ENCODE results near the gene RNF186. TPM values are rescaled to one million over a fixed set of nuclear protein-coding genes. Genes with fewer than 3 reads are reported as not detected.
"Not testable (repeated sequence)": the region's sequence is repeated elsewhere in the genome, so short reads cannot be mapped to it uniquely, and the experiment has no call there.

Gene RNF186
- polyA plus RNA-seq, 3 donors from 2014 or later = not detected

GRCh38 chr1:19845555-19845954 lies 30.5 kb upstream of the RNF186 start:
- no peak for DNase-seq
- H3K27ac Mint-ChIP-seq = no peak overlapping the region
- H3K4me1 Mint-ChIP-seq = no peaks in the 10 kb centered on the region
- no peaks in the 10 kb centered on the region for H3K36me3 Mint-ChIP-seq
- H3K27me3 Mint-ChIP-seq (ENCODE audit: low read depth in 3 of 3) = peaks cover 7 to 17% (median 9%) of the 10 kb centered on the region in 3 donors
- no peak overlapping the region for H3K4me3 Mint-ChIP-seq
- H3K9me3 Mint-ChIP-seq = no peaks in the 10 kb centered on the region

DNA sequence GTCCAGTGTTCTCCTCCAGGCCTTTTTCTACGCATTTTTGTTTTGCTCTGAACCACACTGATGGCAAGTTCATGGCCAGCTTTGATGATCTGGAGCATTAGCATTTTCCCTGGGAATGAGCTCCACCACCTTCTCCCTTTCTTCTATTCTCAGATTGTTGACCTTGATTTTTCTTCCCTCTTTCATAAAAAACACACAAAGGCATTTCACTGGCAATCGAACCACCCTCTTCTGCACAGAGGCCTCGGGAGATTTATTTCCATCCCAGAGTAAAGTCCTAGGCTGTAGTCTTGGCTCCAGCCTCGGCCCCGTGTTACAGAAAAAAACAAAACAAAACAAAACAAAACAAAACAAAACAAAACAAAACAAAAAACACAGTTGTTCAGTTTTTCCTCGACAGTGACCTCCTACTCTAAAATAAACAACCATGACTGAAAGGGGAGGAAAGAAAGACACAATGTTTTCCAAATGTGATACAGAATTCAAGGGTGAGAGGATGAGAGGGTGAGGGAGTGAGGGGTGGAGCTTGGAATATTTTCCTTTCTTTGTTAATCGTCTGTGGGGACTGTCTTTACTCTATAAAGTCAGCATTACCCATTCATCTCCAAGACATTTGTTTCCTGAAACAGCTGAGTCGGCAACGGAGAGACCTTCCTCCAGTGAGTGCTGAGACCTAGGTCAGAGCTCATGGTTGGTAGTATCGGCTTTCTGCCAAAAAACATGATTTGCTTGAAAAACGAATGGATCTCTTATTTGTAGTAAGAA lies 29.8 kb upstream of the RNF186 start:
- H3K27me3 Mint-ChIP-seq (ENCODE audit: low read depth in 3 of 3) = peaks cover 7 to 19% (median 9%) of the 10 kb centered on the region in 3 donors
- no peak overlapping the region for H3K27ac Mint-ChIP-seq
- no peak overlapping the region for H3K4me3 Mint-ChIP-seq
- no peaks in the 10 kb centered on the region for H3K36me3 Mint-ChIP-seq
- no peak for DNase-seq
- no peaks in the 10 kb centered on the region for H3K9me3 Mint-ChIP-seq
- H3K4me1 Mint-ChIP-seq = no peaks in the 10 kb centered on the region

GRCh38 chr1:19840228-19840627 lies 25.1 kb upstream of the RNF186 start:
- Mint-ChIP-seq H3K36me3 (no peaks in the 10 kb centered on the region), H3K4me3 (no peak overlapping the region), H3K9me3 (no peaks in the 10 kb centered on the region), H3K27ac (no peak overlapping the region), H3K4me1 (no peaks in the 10 kb centered on the region), H3K27me3 (ENCODE audit: low read depth in 3 of 3) (peaks cover 8 to 16% (median 14%) of the 10 kb centered on the region in 3 donors)
- DNase-seq = no peak

- Mint-ChIP-seq H3K4me3 (no peak overlapping the region), H3K27me3 (ENCODE audit: low read depth in 3 of 3) (peaks cover 2 to 14% (median 12%) of the 10 kb centered on the region in 3 donors), H3K27ac (no peak overlapping the region), H3K4me1 (no peaks in the 10 kb centered on the region), H3K36me3 (no peaks in the 10 kb centered on the region), H3K9me3 (no peaks in the 10 kb centered on the region)
- DNase-seq = no peak
Measured at GRCh38 chr1:19837866-19838265, 22.8 kb upstream of the RNF186 start.

- Mint-ChIP-seq H3K4me3 (no peak overlapping the region), H3K9me3 (no peaks in the 10 kb centered on the region), H3K27ac (no peak overlapping the region), H3K4me1 (no peaks in the 10 kb centered on the region), H3K27me3 (ENCODE audit: low read depth in 3 of 3) (peaks cover 4 to 25% (median 16%) of the 10 kb centered on the region in 3 donors), H3K36me3 (no peaks in the 10 kb centered on the region)
- no peak for DNase-seq
Measured at GRCh38 chr1:19835578-19835977, 20.5 kb upstream of the RNF186 start.

DNA sequence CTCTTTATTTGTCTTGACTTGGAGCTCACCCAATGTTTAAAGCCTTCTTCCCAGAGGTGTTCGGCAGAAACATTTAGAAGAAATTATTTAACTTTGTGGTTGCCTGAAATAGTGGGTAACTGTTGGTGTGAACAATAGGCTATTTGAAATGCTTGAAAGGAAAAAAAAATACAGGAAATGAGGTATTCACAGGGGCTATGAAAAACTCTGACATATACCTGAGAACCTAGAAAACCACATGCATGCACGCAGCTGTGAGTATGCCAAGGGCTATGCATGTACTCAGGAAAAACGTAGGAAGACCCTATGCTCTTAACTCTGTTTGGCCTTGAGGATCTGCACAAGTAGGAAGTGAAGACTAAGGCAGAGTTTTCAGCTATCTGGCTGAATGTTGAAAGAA lies 16.4 kb upstream of the RNF186 start:
- H3K9me3 Mint-ChIP-seq = peaks cover 0 to 2% (median 0%) of the 10 kb centered on the region in 6 donors
- no peak for DNase-seq
- H3K27me3 Mint-ChIP-seq (ENCODE audit: low read depth in 3 of 3) = peaks cover 6 to 21% (median 21%) of the 10 kb centered on the region in 3 donors
- H3K4me1 Mint-ChIP-seq = no peaks in the 10 kb centered on the region
- no peak overlapping the region for H3K4me3 Mint-ChIP-seq
- H3K36me3 Mint-ChIP-seq = no peaks in the 10 kb centered on the region
- H3K27ac Mint-ChIP-seq = no peak overlapping the region

GRCh38 chr1:19828546-19828945 lies 13.5 kb upstream of the RNF186 start:
- Mint-ChIP-seq H3K36me3 (peaks cover 0 to 3% (median 0%) of the 10 kb centered on the region in 3 donors), H3K4me1 (no peaks in the 10 kb centered on the region), H3K9me3 (peaks cover 0 to 2% (median 0%) of the 10 kb centered on the region in 6 donors), H3K27me3 (ENCODE audit: low read depth in 3 of 3) (peaks cover 6 to 19% (median 17%) of the 10 kb centered on the region in 3 donors), H3K27ac (no peak overlapping the region), H3K4me3 (no peak overlapping the region)
- DNase-seq = no peak

DNA sequence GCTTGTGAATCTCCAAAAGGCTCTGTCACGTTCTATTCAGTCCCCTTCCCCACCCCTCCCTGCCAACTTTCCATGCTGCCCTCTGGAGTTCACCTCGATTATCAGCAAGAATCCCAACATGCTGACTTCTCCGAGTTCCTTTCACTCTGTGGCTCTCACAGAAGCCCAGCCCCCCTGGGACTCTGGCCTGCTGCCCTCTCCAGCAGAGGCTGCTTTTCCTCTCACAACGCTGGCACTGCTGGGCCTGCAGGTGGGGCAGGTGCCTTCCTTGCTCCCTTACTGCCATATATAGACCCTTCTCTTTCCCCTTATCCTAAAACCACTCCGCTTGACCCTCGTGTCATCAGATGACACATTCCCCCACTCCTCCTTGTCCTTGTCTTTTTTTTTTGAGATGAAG lies 10.2 kb upstream of the RNF186 start:
- H3K9me3 Mint-ChIP-seq = peaks cover 0 to 2% (median 0%) of the 10 kb centered on the region in 6 donors
- no peak overlapping the region for H3K4me3 Mint-ChIP-seq
- peaks cover 3 to 9% (median 7%) of the 10 kb centered on the region in 3 donors for H3K27me3 Mint-ChIP-seq (ENCODE audit: low read depth in 3 of 3)
- H3K36me3 Mint-ChIP-seq = peaks cover 0 to 3% (median 0%) of the 10 kb centered on the region in 3 donors
- H3K27ac Mint-ChIP-seq = no peak overlapping the region
- DNase-seq = no peak
- no peaks in the 10 kb centered on the region for H3K4me1 Mint-ChIP-seq

- Mint-ChIP-seq H3K27ac (no peak overlapping the region), H3K4me1 (no peaks in the 10 kb centered on the region), H3K4me3 (no peak overlapping the region), H3K9me3 (no peaks in the 10 kb centered on the region), H3K36me3 (peaks cover 0 to 3% (median 0%) of the 10 kb centered on the region in 3 donors), H3K27me3 (ENCODE audit: low read depth in 3 of 3) (peaks cover 3 to 9% (median 3%) of the 10 kb centered on the region in 3 donors)
- no peak for DNase-seq
Measured at GRCh38 chr1:19824541-19824940, 9.5 kb upstream of the RNF186 start.

DNA sequence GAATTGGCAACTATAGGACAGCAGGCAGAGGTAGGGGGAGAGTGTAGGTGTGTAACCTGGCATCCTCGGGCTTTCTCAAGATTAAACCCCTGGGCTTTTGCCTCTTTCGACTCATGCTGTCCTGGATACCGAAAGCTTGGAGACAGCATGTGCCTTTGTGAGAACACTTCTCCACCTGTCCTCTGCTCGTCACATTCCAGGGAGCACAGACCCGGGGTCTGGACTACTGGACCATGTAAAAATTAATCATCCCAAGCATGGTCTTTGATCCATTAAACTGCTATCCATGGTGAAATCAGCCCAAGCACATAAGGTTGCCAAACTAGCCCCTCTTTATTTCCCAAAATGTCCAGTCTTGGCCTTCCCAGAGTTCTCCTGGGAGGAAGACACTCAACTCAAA lies 9.0 kb upstream of the RNF186 start:
- Mint-ChIP-seq H3K9me3 (no peaks in the 10 kb centered on the region), H3K4me1 (no peaks in the 10 kb centered on the region), H3K36me3 (peaks cover 0 to 3% (median 0%) of the 10 kb centered on the region in 3 donors), H3K4me3 (no peak overlapping the region), H3K27me3 (ENCODE audit: low read depth in 3 of 3) (peaks cover 1 to 9% (median 3%) of the 10 kb centered on the region in 3 donors), H3K27ac (no peak overlapping the region)
- DNase-seq = no peak

DNA sequence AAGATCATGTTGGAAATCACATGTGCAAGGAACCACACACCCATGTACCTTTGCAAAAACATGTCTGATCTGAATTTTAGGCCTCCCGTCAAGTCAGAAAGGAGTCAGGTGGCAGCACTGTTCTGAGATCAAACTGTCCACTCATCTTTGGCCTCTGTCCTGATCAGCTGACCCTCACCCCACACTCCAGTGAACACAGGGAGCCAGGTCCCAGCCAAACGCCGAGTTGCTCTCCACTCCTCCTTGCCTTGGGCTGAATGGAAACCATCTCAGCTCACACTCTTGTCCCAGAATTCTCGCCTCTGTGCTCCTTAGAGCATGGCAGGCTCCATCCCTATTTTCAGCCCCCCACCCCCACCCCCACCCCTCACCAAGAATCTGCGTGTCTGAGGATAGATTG lies 4.6 kb upstream of the RNF186 start:
- Mint-ChIP-seq H3K4me3 (no peak overlapping the region), H3K36me3 (no peaks in the 10 kb centered on the region), H3K4me1 (no peaks in the 10 kb centered on the region), H3K27ac (no peak overlapping the region), H3K27me3 (ENCODE audit: low read depth in 3 of 3) (peaks cover 0 to 3% (median 3%) of the 10 kb centered on the region in 3 donors), H3K9me3 (no peaks in the 10 kb centered on the region)
- no peak for DNase-seq

- H3K36me3 Mint-ChIP-seq = no peaks in the 10 kb centered on the region
- H3K27me3 Mint-ChIP-seq (ENCODE audit: low read depth in 3 of 3) = peaks cover 3 to 4% (median 3%) of the 10 kb centered on the region in 3 donors
- H3K4me1 Mint-ChIP-seq = no peaks in the 10 kb centered on the region
- H3K27ac Mint-ChIP-seq = no peak overlapping the region
- H3K9me3 Mint-ChIP-seq = no peaks in the 10 kb centered on the region
- H3K4me3 Mint-ChIP-seq = no peak overlapping the region
- no peak for DNase-seq
Measured at GRCh38 chr1:19818324-19818723, 3.2 kb upstream of the RNF186 start.

- Mint-ChIP-seq H3K36me3 (no peaks in the 10 kb centered on the region), H3K27ac (no peak overlapping the region), H3K4me3 (no peak overlapping the region), H3K9me3 (no peaks in the 10 kb centered on the region), H3K4me1 (no peaks in the 10 kb centered on the region), H3K27me3 (ENCODE audit: low read depth in 3 of 3) (peaks cover 3 to 4% (median 3%) of the 10 kb centered on the region in 3 donors)
- DNase-seq = no peak
Measured at GRCh38 chr1:19817160-19817559, 2.1 kb upstream of the RNF186 start.

- H3K27me3 Mint-ChIP-seq (ENCODE audit: low read depth in 3 of 3); H3K9me3 Mint-ChIP-seq; H3K27ac Mint-ChIP-seq; DNase-seq; H3K4me1 Mint-ChIP-seq; H3K4me3 Mint-ChIP-seq; H3K36me3 Mint-ChIP-seq: not testable (repeated sequence)
Measured at GRCh38 chr1:19816737-19817086, 1.6 kb upstream of the RNF186 start.

Measured in immature natural killer cell (primary cell).